ENCODE results near the gene CD7. TPM values are rescaled to one million over a fixed set of nuclear protein-coding genes. Genes with fewer than 3 reads are reported as not detected.
A peak's percentile ranks its signal among the peaks of the same experiment; 100 is the strongest.

The CD7 gene
- total and polyA plus RNA-seq, 9 of the 15 experiments (the other 6 are each of a cell fraction or from before 2014, with no cell fraction given) = 0.21 to 0.35 TPM; not detected in 7

DNA sequence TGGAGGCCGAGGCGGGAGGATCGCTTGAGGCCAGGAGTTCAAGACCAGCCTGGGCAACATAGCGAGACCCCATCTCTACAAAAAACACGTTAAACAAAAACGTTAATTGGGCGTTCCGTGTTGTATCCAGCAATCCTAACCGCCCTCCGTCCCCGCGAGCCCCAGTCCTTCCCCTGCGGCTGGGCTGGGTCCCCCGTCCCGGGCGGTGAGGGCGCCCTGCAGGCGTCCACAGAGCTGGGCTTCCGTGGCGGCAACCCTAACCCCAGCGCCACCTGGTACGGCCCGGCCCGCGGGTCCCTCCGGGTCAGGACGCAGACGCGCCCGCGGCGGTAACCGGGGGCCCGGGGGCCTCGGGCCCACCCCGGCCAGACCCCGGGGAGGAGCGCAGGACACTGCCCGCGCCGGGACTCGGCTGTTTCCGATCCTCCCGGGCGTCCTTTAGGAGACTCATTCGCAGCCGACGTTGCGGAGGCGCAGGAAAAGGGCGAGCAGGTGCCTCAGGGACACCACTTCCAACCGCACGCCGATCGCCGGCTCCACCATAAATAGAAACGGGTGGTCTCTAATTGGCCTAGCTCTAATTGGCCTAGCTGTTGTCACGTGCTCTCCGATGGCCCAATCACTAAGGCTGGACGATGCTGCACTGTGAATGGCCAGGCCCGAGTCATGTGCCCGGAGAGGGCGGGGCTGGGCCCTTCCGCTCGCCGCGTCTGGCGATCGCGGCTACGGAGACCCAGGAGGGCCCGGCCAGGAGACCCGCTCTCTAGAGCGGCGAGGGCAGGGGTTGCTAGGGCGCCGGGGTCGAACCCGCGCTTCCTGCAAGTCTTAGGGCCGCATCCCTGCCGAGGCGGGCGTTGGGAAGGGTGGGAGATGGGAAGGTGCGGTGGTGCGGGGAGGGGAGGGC, 24.9 kb downstream of the CD7 start (continued):
- TF ChIP-seq CCAR2 (IDR thresholded peaks at IDR 0.05; ENCODE audit: low read depth, low read length) = no peak
- TF ChIP-seq ZNF584 (CRISPR knock-in tag; IDR thresholded peaks at IDR 0.05; ENCODE audit: low read depth) = no peak
- no peak for TF ChIP-seq SMARCA4 (IDR thresholded peaks at IDR 0.05)
- no peak for TF ChIP-seq C11orf30 (IDR thresholded peaks at IDR 0.05; ENCODE audit: low read depth)
- peak; percentile 55 to 85; a peak in 2 of 4 replicates for TF ChIP-seq FOXK2 (conservative IDR thresholded peaks at IDR 0.05 in 1 of 2, IDR thresholded peaks at IDR 0.05 in 1 of 2; ENCODE audit: low read depth in 2 of 2)
- no peak for TF ChIP-seq ARID1B (IDR thresholded peaks at IDR 0.05)
- TF ChIP-seq IFI16 (CRISPR knock-in tag; IDR thresholded peaks at IDR 0.05) = no peak
- 0 out of 2 replicates have a peak, but pooled peaks have one; percentile 61 for TF ChIP-seq ZNF431 (CRISPR knock-in tag; IDR thresholded peaks at IDR 0.05)
- TF ChIP-seq RBFOX2 (IDR thresholded peaks at IDR 0.05; ENCODE audit: low read depth, low read length) = peak; percentile 100
- no peak for TF ChIP-seq FOXJ3 (CRISPR knock-in tag; IDR thresholded peaks at IDR 0.05)
- peak; percentile 78 for TF ChIP-seq CXXC5 (CRISPR knock-in tag; IDR thresholded peaks at IDR 0.05)
- TF ChIP-seq CBX5 (IDR thresholded peaks at IDR 0.05; ENCODE audit: borderline replicate concordance, low read depth) = no peak
- TF ChIP-seq, protein P1, sequence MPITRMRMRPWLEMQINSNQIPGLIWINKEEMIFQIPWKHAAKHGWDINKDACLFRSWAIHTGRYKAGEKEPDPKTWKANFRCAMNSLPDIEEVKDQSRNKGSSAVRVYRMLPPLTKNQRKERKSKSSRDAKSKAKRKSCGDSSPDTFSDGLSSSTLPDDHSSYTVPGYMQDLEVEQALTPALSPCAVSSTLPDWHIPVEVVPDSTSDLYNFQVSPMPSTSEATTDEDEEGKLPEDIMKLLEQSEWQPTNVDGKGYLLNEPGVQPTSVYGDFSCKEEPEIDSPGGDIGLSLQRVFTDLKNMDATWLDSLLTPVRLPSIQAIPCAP (CRISPR knock-in tag; IDR thresholded peaks at IDR 0.05; ENCODE audit: borderline replicate concordance) = no peak
- TF ChIP-seq SIRT6 (IDR thresholded peaks at IDR 0.05; ENCODE audit: low read depth, low read length) = no peak
- TF ChIP-seq ZNF780A (CRISPR knock-in tag; IDR thresholded peaks at IDR 0.05) = no peak
- no peak for TF ChIP-seq ZNF586 (CRISPR knock-in tag; conservative IDR thresholded peaks at IDR 0.05)
- no peak for TF ChIP-seq ZNF695 (CRISPR knock-in tag; IDR thresholded peaks at IDR 0.05)
- TF ChIP-seq CCNT2 (IDR thresholded peaks at IDR 0.05; ENCODE audit: borderline replicate concordance, extremely low read depth, insufficient read length, low read depth, low read length) = peak; percentile 12
- 0 out of 2 replicates have a peak, but pooled peaks have one; percentile 24 for TF ChIP-seq GATAD2B (IDR thresholded peaks at IDR 0.05; ENCODE audit: borderline replicate concordance)
- TF ChIP-seq, protein P2, sequence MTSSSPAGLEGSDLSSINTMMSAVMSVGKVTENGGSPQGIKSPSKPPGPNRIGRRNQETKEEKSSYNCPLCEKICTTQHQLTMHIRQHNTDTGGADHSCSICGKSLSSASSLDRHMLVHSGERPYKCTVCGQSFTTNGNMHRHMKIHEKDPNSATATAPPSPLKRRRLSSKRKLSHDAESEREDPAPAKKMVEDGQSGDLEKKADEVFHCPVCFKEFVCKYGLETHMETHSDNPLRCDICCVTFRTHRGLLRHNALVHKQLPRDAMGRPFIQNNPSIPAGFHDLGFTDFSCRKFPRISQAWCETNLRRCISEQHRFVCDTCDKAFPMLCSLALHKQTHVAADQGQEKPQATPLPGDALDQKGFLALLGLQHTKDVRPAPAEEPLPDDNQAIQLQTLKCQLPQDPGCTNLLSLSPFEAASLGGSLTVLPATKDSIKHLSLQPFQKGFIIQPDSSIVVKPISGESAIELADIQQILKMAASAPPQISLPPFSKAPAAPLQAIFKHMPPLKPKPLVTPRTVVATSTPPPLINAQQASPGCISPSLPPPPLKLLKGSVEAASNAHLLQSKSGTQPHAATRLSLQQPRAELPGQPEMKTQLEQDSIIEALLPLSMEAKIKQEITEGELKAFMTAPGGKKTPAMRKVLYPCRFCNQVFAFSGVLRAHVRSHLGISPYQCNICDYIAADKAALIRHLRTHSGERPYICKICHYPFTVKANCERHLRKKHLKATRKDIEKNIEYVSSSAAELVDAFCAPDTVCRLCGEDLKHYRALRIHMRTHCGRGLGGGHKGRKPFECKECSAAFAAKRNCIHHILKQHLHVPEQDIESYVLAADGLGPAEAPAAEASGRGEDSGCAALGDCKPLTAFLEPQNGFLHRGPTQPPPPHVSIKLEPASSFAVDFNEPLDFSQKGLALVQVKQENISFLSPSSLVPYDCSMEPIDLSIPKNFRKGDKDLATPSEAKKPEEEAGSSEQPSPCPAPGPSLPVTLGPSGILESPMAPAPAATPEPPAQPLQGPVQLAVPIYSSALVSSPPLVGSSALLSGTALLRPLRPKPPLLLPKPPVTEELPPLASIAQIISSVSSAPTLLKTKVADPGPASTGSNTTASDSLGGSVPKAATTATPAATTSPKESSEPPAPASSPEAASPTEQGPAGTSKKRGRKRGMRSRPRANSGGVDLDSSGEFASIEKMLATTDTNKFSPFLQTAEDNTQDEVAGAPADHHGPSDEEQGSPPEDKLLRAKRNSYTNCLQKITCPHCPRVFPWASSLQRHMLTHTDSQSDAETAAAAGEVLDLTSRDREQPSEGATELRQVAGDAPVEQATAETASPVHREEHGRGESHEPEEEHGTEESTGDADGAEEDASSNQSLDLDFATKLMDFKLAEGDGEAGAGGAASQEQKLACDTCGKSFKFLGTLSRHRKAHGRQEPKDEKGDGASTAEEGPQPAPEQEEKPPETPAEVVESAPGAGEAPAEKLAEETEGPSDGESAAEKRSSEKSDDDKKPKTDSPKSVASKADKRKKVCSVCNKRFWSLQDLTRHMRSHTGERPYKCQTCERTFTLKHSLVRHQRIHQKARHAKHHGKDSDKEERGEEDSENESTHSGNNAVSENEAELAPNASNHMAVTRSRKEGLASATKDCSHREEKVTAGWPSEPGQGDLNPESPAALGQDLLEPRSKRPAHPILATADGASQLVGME (CRISPR knock-in tag; IDR thresholded peaks at IDR 0.05) = 0 out of 2 replicates have a peak, but pooled peaks have one; percentile 46
- no peak; a peak in 1 of 4 replicates for TF ChIP-seq KDM4B (IDR thresholded peaks at IDR 0.05; ENCODE audit: borderline replicate concordance in 2 of 2, low read depth in 1 of 2)
- no peak for TF ChIP-seq ZBTB1 (CRISPR knock-in tag; IDR thresholded peaks at IDR 0.05; ENCODE audit: borderline replicate concordance, low read depth)

All from K562 (cell line).